CD4-positive, alpha-beta T cell treated with Interleukin-17A for 4 hours (primary cell): ENCODE data around the gene GALNT9.
"Not testable (repeated sequence)": the region's sequence is repeated elsewhere in the genome, so short reads cannot be mapped to it uniquely, and the experiment has no call there.

Experiments
- DNase-seq: peaks from one replicate; pipeline ENCODE4 v3.0.0-alpha.2; 2020; ENCODE audit warnings: mixed read lengths

The GALNT9 gene

DNA sequence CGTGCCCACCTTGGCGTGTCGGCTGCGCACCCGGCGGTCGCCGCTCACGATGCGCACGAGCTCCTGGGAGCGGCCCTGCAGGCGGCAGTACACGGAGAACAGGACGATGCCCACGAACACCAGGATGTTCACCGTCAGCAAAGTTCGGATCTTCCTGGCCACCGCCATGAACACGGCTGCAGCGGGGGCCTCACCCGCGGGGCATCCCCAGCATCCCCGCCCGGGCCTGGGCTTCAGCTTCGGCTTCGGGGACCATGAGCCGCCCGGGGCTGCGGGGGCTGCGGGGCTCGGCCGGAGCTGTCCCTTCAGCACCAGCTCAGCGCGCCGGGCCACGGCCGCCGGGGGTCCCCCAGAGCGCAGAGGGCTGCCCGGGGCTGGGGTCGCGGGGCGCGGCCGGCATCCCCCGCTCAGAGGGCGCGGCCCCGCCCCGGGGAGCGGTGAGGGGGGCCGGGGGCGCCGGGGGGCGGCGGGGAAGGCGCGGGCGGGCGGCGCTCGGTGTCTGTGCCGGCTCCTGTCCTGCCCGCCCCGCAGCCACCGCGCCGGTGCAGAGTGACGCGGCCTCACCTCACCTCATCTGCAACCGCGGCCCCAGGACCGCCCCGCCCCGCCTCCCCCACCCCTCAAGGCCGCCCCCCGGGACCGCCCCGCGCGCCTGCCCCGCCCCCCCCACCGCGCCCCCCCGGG, at the start of gene GALNT9:
Gene GALNT9, minus strand, starts transcription at position 554 of the 684 bp plus-strand sequence. Its CDS starts 386 bp downstream, at position 168.
- DNase-seq: peak; percentile 9

DNA sequence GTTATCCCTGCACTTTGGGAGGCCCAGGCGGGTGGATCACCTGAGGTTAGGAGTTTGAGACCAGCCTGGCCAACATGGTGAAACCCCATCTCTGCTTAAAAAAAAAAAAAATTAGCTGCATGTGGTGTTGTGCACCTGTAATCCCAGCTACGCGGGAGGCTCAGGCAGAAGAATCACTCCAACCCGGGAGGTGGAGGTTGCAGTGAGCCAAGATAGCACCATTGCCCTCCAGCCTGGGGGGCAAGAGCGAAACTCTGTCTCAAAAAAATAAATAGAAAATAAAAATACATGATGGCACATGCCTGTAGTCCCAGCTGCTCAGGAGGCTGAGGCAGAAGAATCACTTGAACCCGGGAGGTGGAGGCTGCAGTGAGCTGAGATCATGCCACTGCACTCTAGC, 49.7 kb upstream of the GALNT9 start:
- not testable (repeated sequence) for DNase-seq

- DNase-seq: no peak
These were observed 47.8 kb upstream of the GALNT9 start for GRCh38 chr12:132377147-132377546.

DNA sequence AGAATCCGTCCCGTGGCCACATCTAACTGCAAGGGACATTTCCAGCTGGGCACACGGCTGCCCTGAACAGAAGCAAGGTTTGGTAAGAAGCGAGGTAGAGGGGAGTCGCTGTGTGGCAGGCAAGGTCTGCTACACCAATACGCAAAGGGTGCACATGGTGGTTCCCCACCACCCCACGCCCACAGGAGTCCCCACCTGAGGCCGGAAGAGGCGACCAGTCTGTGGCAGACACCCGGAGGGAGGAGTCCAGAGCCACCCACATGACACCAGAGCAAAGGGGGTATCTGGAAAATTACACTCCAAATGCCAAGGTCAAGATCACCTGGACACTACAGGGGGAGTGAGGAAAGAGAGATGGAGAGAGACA, 47.1 kb upstream of the GALNT9 start:
- DNase-seq: no peak

- no peak for DNase-seq
These were observed 46.5 kb upstream of the GALNT9 start for GRCh38 chr12:132375747-132376463.

- no peak for DNase-seq
These were observed 45.4 kb upstream of the GALNT9 start for GRCh38 chr12:132374612-132375445.

- no peak for DNase-seq
These were observed 44.7 kb upstream of the GALNT9 start for GRCh38 chr12:132373901-132374611.

DNA sequence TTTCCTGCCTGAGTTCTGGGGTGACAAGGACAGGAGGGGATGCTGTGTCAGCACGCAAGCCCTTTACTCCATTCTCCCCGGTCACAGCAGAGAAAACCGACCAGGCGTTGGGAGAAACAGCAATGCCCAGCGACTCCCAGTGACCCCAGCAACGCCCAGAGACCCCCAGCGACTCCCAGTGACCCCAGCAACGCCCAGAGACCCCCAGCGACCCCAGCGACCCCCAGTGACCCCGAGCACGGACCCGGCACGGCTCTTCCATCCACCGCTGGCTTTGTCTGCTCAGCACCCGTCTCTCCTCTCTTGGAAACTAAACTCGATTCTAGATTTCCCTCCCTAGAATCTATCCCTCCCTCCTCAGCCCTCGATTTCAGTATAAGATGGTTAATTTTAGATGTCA, 38.5 kb upstream of the GALNT9 start:
- DNase-seq: no peak

DNA sequence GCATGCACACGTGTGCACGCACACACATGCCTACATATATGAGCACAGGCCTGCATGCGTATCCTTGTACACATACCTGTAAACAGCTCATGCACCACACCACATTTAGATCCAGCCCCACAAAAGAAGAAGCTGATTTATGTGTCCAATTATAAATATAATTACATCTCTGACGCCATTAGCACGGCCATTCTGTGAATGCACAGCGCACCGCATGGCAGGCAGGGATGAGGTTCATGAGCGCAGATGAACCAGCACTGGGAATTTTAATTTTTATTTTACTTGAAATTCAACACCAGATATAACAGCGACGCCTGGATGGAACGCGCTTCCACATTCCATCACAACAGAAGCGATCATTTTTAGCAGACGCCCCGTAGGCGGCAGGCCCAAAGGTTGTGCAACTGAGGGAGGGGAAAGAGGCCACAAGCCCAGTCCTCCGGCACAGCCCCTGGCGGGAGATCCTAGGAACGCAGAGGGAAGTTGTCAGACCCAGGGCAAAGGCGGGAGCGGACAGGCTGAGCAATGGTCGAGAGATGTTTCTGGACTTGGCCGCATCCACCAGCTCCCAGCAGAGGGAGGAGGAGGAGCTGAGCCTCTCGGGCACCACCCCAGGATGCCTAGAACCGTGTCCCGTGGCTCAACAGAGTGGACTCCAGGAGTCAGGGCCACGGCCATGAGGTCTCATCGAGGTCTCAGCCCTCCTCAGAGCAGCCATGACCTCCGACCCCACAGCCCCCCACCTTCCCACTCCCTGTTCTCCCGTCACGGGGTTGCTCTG, 37.9 kb upstream of the GALNT9 start:
- no peak for DNase-seq

GRCh38 chr12:132366341-132366861, 37.0 kb upstream of the GALNT9 start:
- DNase-seq: no peak

- DNase-seq: no peak
These were observed 35.8 kb upstream of the GALNT9 start for GRCh38 chr12:132365226-132365625.

- DNase-seq: no peak
These were observed 35.0 kb upstream of the GALNT9 start for GRCh38 chr12:132364348-132364902.

DNA sequence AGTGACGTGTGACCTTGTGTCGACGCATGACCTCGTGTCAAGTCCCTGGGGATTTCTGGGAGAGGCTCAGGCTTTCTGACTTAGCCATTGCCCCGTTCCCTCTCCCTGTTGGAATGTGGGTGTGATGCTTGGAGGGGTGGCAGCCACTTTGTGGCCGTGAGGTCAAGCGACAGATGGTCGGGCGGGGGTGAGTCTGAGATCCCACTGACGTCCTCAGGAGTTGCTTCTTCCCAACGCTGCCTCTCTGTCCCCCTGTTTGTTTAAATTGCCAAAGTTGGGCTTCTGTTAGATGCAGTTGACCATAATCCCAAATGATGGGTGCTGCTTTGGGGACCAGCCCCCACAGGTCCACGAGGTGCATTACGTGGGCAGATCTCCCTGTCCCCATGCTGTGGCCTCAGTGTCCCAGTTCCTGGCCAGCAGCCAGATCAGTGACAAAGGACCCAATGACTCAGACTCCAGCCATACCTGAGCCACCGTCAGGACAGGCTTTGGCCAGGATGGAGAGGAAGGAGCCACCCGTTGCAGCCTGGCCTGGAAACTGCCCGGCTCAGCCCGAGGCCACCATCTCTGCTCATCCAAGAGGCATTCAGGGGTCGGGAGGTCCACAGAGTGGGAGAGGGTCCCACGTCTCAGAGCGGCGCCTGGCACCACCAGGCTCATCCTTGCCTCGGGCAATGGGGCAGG, 34.4 kb upstream of the GALNT9 start:
- DNase-seq: no peak

DNA sequence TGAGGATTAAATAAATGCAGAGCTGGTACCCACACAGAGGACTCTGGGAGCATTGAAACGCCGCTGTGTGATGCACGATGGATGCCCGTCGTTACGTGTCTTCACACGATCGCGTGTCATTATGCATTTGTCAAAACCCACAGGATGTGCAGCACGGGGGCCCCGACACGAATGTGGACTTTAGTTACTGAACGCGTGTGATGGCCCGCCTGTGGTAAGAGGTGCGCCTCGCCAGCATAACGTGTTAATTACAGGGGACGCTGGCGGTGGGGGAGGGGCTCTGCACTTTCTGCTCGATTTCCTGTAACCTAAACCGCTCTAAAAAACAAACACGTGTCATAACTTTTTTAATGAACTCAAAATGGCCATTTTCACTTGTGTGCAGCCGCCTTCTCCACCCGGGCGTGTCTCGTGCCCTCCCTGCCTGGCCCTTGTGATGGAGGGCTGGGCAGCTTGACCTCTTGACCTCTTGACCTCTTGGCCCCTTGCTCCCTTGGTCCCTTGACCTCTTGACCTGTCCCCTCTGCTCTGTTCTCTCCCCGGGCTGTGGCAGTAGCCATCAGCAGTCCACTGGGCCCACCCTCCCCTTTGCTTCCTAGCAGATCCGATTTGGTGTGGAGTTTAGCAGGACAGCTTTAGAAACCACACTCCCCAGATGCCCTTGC, 33.7 kb upstream of the GALNT9 start:
- no peak for DNase-seq

DNA sequence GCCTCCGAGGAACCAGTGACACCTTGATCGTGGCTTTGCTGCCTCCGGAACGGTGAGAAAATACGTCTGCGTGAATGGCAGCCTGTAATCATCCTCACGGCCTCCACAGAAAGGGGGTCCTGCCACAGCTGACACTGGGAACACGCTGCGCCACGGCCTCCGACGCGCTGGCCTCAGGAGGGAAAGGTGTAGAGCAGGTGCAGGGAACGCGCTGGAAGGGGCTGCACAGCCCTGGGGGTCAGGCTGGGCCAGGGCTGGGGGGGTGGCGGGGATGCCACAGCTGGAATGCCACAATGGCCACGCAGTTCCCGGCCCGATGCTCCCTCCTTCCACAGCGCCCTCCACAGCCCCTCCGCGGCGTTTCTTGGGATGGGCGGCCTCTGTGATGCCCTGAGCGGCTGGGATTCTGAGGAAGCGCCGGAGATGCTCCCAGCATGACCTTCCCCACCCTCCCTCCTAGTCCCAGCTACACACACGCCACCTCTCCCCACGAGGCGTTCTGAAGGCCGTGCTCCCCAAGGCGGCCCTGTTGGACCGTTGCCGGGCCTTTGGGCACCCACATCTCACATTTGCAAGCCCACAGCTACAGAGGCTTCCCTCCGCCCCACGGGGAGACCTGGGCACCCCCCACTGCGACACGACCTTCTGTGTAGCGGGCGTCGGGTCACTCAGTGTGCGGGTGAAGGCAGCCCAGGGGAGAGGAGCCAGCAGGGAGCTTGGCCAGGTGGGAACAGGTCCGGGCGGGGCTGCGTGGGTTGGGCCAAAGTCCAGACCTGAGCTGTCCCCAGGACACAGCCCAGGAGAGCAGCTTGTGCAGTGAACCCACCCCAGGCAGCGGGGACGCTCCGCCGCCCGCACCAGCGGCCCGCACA, 31.8 kb upstream of the GALNT9 start:
- DNase-seq: no peak

- no peak for DNase-seq
These were observed 31.0 kb upstream of the GALNT9 start for GRCh38 chr12:132360410-132360809.

DNA sequence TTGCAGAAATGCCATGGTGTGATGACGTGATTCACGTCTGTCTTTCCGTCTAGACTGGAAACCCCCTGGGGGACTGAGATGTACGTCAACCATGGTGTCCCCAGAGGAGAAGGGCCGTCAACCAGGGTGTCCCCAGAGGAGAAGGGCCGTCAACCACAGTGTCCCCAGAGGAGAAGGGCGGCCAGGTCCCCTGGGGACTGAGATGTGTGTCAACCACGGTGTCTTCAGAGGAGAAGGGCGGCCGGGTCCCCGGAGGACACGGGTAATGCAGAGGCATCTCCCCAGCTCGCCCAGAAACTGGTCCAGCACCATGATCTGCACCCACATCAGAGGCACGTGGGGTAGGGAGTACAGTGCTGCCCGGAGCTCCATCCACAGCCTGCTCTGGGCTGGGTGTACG, 30.6 kb upstream of the GALNT9 start:
- DNase-seq: no peak

DNA sequence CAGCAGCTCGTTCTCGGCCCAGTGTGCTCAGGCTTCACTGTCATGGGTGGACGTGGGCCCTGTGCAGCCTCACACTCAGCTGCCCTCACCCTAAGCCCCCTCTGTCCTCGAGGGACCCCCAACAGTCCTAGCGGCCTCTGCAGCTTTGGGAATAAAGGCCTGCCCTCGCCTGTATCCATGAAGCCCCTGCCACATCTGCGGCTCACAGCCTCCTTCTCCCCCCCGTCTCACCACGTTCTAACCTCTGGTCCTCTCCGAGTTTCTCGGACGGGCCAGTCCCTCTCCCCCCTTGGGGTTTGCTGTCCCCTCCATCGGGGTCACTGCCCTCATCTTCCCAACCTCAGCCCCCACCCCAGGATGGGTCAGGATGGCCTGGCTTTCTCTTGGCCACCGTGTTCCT, 30.2 kb upstream of the GALNT9 start:
- DNase-seq: no peak
